SJSA1 (cell line): ENCODE measurements around the gene TMTC1. TPM values are rescaled to one million over a fixed set of nuclear protein-coding genes. Genes with fewer than 3 reads are reported as not detected.

Source experiments
- DNase-seq, 2 experiments: peaks; one replicate each; pipeline ENCODE4 v3.0.0-alpha.2; 2015 to 2020; ENCODE audit warnings: low spot score in 2 of 2, low read depth in 1 of 2
- H3K27ac ChIP-seq: fragments of 250-450 bp; sonication (Bioruptor Pico); 2 replicates; pipeline ENCODE4 v1.5.1; 2020; ENCODE audit warnings: mild to moderate bottlenecking, moderate library complexity
- H3K27me3 ChIP-seq: fragments of 250-450 bp; sonication (Bioruptor Pico); replicated peaks from 2 replicates; pipeline ENCODE4 v1.5.1; 2020; ENCODE audit warnings: mild to moderate bottlenecking, moderate library complexity
- H3K36me3 ChIP-seq: fragments of 250-450 bp; sonication (Bioruptor Pico); 2 replicates; pipeline ENCODE4 v1.5.1; 2020; ENCODE audit warnings: mild to moderate bottlenecking
- H3K4me1 ChIP-seq: fragments of 250-450 bp; sonication (Bioruptor Pico); replicated peaks from 2 replicates; pipeline ENCODE4 v1.6.1; 2021; ENCODE audit warnings: mild to moderate bottlenecking
- H3K4me3 ChIP-seq: fragments of 250-450 bp; sonication (Bioruptor Pico); 2 replicates; pipeline ENCODE4 v1.5.1; 2020; ENCODE audit warnings: mild to moderate bottlenecking
- H3K9me3 ChIP-seq: fragments of 250-450 bp; sonication (Bioruptor Pico); replicated peaks from 2 replicates; pipeline ENCODE4 v1.5.1; 2020; ENCODE audit warnings: mild to moderate bottlenecking
- total RNA-seq: library from RNA; depleted of rRNA; stranded (reverse); fragments of >200 nt; shearing (Covaris generic); gene quantifications from 2 replicates; pipeline ENCODE4 v1.2.3, GENCODE V29; 2014

TMTC1 gene
- total RNA-seq, 1 experiment from 2014 or later = 0.21 TPM

GRCh38 chr12:29614694-29615325 lies 168.9 kb downstream of the TMTC1 start:
- H3K4me1 ChIP-seq = no peaks in the 10 kb centered on the region
- H3K27ac ChIP-seq = no peak overlapping the region
- H3K4me3 ChIP-seq = no peak overlapping the region
- H3K36me3 ChIP-seq = no peaks in the 10 kb centered on the region
- H3K27me3 ChIP-seq = no peaks in the 10 kb centered on the region
- no peak for DNase-seq
- H3K9me3 ChIP-seq = no peaks in the 10 kb centered on the region

DNA sequence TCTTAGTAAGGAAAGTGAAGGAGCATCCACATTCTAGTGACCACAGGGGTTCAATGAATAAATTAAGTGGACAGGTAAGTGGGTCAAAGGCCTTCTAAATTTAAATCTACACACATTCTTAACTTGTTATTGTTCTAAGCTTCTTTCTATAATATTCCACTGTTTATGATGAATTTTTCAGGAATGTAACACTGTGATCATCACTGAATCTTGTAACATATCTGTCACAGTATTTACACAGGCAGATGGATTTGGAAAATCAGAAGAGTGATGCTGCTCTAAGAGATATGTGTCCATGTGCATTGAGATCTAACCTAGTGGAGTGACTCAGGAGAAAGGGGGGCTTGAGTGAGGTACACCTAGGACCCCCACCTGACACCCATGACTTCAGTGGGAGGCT lies 170.8 kb downstream of the TMTC1 start:
- Histone ChIP-seq H3K36me3 (no peaks in the 10 kb centered on the region), H3K27ac (no peak overlapping the region)
- no peak for DNase-seq

GRCh38 chr12:29611906-29612305 lies 171.8 kb downstream of the TMTC1 start:
- Histone ChIP-seq H3K9me3 (no peaks in the 10 kb centered on the region), H3K27ac (no peak overlapping the region), H3K36me3 (no peaks in the 10 kb centered on the region), H3K27me3 (no peaks in the 10 kb centered on the region), H3K4me1 (no peaks in the 10 kb centered on the region), H3K4me3 (no peak overlapping the region)
- DNase-seq = no peak

More for the DNA sequence above, 170.8 kb downstream of the TMTC1 start:
- H3K4me1 ChIP-seq = no peaks in the 10 kb centered on the region
- H3K9me3 ChIP-seq = no peaks in the 10 kb centered on the region
- no peaks in the 10 kb centered on the region for H3K27me3 ChIP-seq
- H3K4me3 ChIP-seq = no peak overlapping the region

- Histone ChIP-seq H3K27ac (no peak overlapping the region), H3K36me3 (no peaks in the 10 kb centered on the region), H3K27me3 (no peaks in the 10 kb centered on the region), H3K9me3 (no peaks in the 10 kb centered on the region), H3K4me3 (no peak overlapping the region), H3K4me1 (no peaks in the 10 kb centered on the region)
- DNase-seq = no peak
Measured at GRCh38 chr12:29610473-29611170, 173.1 kb downstream of the TMTC1 start.

GRCh38 chr12:29609431-29610215 lies 174.1 kb downstream of the TMTC1 start:
- no peaks in the 10 kb centered on the region for H3K27me3 ChIP-seq
- no peak for DNase-seq

GRCh38 chr12:29608581-29608980 lies 175.2 kb downstream of the TMTC1 start:
- Histone ChIP-seq H3K4me3 (no peak overlapping the region), H3K27me3 (no peaks in the 10 kb centered on the region), H3K4me1 (no peaks in the 10 kb centered on the region), H3K9me3 (no peaks in the 10 kb centered on the region), H3K36me3 (no peaks in the 10 kb centered on the region), H3K27ac (no peak overlapping the region)
- DNase-seq = no peak

More at GRCh38 chr12:29609431-29610215, 174.1 kb downstream of the TMTC1 start:
- Histone ChIP-seq H3K27ac (no peak overlapping the region), H3K4me3 (no peak overlapping the region), H3K9me3 (no peaks in the 10 kb centered on the region), H3K36me3 (no peaks in the 10 kb centered on the region), H3K4me1 (no peaks in the 10 kb centered on the region)

DNA sequence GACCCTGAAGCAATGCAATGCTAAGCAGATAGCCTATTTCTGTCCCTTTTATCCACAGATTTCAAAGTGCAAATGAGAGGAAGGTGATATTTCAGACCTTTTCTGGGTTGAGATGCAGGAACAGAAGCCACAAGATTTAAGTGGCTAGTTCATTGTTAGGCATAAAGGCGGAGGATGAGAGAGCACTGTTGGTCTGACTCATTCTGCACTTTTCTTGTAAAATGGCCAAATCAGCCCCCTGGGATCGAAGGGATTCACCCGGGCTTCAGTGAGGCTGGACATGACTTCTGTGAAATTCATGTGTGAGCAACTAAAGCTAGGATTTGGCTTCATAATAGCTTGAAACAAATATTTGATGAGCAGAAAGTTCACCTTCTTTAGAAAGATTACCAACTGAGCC lies 184.4 kb downstream of the TMTC1 start:
- H3K36me3 ChIP-seq = no peaks in the 10 kb centered on the region
- H3K4me3 ChIP-seq = no peak overlapping the region
- 0 out of 2 replicates have a peak, but pooled peaks cover 4% of the 10 kb centered on the region for H3K27me3 ChIP-seq
- H3K4me1 ChIP-seq = no peaks in the 10 kb centered on the region
- no peak overlapping the region for H3K27ac ChIP-seq
- no peaks in the 10 kb centered on the region for H3K9me3 ChIP-seq
- DNase-seq = no peak

- no peaks in the 10 kb centered on the region for H3K9me3 ChIP-seq
- H3K27ac ChIP-seq = no peak overlapping the region
- no peak overlapping the region for H3K4me3 ChIP-seq
- no peaks in the 10 kb centered on the region for H3K27me3 ChIP-seq
- H3K36me3 ChIP-seq = no peaks in the 10 kb centered on the region
- DNase-seq = no peak
- H3K4me1 ChIP-seq = no peaks in the 10 kb centered on the region
Measured at GRCh38 chr12:29595071-29595755, 188.5 kb downstream of the TMTC1 start.

- Histone ChIP-seq H3K27me3 (0 out of 2 replicates have a peak, but pooled peaks cover 3% of the 10 kb centered on the region), H3K4me3 (no peak overlapping the region), H3K27ac (no peak overlapping the region), H3K36me3 (no peaks in the 10 kb centered on the region), H3K9me3 (no peaks in the 10 kb centered on the region), H3K4me1 (no peaks in the 10 kb centered on the region)
- no peak for DNase-seq
Measured at GRCh38 chr12:29593001-29593400, 190.7 kb downstream of the TMTC1 start.

DNA sequence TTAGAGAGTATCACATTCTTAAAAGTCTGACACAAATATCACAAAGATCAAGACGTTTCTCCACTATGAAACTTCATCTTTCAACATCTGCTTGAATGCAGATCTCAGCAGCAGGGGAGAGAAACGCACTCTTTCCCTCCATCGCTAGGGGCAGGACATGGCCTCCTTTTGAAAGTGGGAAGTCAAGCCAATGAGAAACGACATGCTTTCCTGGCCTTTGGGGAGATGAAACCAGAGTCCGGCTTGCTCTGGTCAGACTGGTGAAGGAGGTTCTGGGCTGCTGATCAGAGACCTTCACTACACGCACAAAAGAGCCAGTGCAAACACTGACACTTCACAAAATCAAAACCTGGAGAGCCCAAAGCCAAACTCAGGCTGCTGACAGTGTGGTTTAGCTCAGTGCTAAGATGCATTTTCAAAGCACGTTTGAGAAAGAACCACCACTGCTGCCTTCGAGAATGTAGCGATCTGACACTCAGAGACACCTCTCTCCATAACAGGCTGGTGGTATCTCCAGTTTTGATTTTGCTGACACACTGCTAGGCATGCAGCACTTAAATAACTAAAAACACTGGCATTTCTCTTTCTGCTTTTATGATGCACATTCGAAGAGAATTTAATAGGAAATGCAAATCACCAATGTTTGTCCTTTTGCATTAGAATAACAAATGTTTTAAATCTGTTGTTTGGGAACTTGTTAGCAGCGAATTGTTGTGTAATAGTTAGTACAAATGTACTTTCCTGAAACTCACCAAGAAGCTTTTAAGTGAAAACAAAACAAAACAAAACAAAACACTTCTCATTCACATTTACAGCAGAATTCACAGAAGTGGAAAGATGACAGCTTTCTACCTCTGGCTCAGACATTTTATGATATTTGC lies 192.4 kb downstream of the TMTC1 start:
- Histone ChIP-seq H3K27me3 (0 out of 2 replicates have a peak, but pooled peaks cover 3% of the 10 kb centered on the region), H3K9me3 (no peaks in the 10 kb centered on the region), H3K4me3 (no peak overlapping the region), H3K36me3 (no peaks in the 10 kb centered on the region), H3K27ac (no peak overlapping the region), H3K4me1 (no peaks in the 10 kb centered on the region)
- no peak for DNase-seq

GRCh38 chr12:29589851-29590250 lies 193.9 kb downstream of the TMTC1 start:
- Histone ChIP-seq H3K4me1 (no peaks in the 10 kb centered on the region), H3K4me3 (no peak overlapping the region), H3K36me3 (no peaks in the 10 kb centered on the region), H3K9me3 (no peaks in the 10 kb centered on the region), H3K27ac (no peak overlapping the region), H3K27me3 (0 out of 2 replicates have a peak, but pooled peaks cover 3% of the 10 kb centered on the region)
- no peak for DNase-seq

GRCh38 chr12:29589286-29589820 lies 194.4 kb downstream of the TMTC1 start:
- Histone ChIP-seq H3K36me3 (no peaks in the 10 kb centered on the region), H3K27me3 (0 out of 2 replicates have a peak, but pooled peaks cover 3% of the 10 kb centered on the region), H3K9me3 (no peaks in the 10 kb centered on the region), H3K4me1 (no peaks in the 10 kb centered on the region), H3K4me3 (no peak overlapping the region), H3K27ac (no peak overlapping the region)
- no peak for DNase-seq
